SK-N-SH (cell line): Measurements from ENCODE around the gene CCNG1. TPM values are rescaled to one million over a fixed set of nuclear protein-coding genes. Genes with fewer than 3 reads are reported as not detected.
A peak's percentile ranks its signal among the peaks of the same experiment; 100 is the strongest.

ENCODE experiments used
- CTCF ChIA-PET: fragments of 300-600, 350-600 bp; formaldehyde crosslinking; extraction: SDS; loops from one replicate; lab custom pipeline; 2021; lab: Yijun Ruan, JAX
- POLR2A ChIA-PET: fragments of 350-600 bp; sonication (Branson Sonifier 250); formaldehyde crosslinking; extraction: SDS; loops from one replicate; lab custom pipeline; 2020; ENCODE audit warnings: antibody characterized with exemption, inconsistent platforms; lab: Yijun Ruan, JAX
- DNase-seq: peaks from one replicate; pipeline ENCODE4 v3.0.0; 2012
- H2AFZ ChIP-seq: fragments of 200-600 bp; sonication (generic); 2 replicates; pipeline ENCODE4 v1.8.1; 2016; ENCODE audit warnings: antibody characterized with exemption, mild to moderate bottlenecking, low read depth
- H3F3A ChIP-seq: fragments of 200-600 bp; sonication (generic); replicated peaks from 2 replicates; pipeline ENCODE3; 2016; ENCODE audit warnings: antibody characterized with exemption, mild to moderate bottlenecking; ENCODE audit not compliant: insufficient read depth
- H3K27ac ChIP-seq, 2 experiments: fragments of 200-500 bp in 1 of 2; fragments of 200-600 bp in 1 of 2; sonication (Bioruptor generic) in 1 of 2; sonication (generic), shearing (Covaris generic) in 1 of 2; 2 replicates each; pipeline versions ENCODE4 v1.5.1 to v1.6.1; 2014 to 2016; ENCODE audit warnings: low read depth in 2 of 2, inconsistent platforms in 1 of 2, low read length in 1 of 2, mild to moderate bottlenecking in 1 of 2, mixed read lengths in 1 of 2
- H3K27me3 ChIP-seq: fragments of 200-600 bp; sonication (generic), shearing (Covaris generic); 2 replicates; pipeline ENCODE4 v1.6.1; 2016; ENCODE audit warnings: mixed run types; ENCODE audit not compliant: insufficient read depth
- H3K36me3 ChIP-seq, 2 experiments: fragments of 200-500 bp in 1 of 2; fragments of 200-600 bp in 1 of 2; sonication (Bioruptor generic) in 1 of 2; sonication (generic) in 1 of 2; replicated peaks in 1 of 2; 2 replicates each; pipeline versions ENCODE3 to v1.5.1; 2014 to 2016; ENCODE audit warnings: low read length in 1 of 2, mild to moderate bottlenecking in 1 of 2; ENCODE audit not compliant: insufficient read depth in 2 of 2, control insufficient read depth in 1 of 2
- H3K4me1 ChIP-seq, 2 experiments: fragments of 200-500 bp in 1 of 2; fragments of 200-600 bp in 1 of 2; sonication (Bioruptor generic) in 1 of 2; sonication (generic), shearing (Covaris generic) in 1 of 2; 2 replicates each; pipeline versions ENCODE4 v1.5.1 to v1.6.1; 2014 to 2016; ENCODE audit warnings: low read depth in 1 of 2, low read length in 1 of 2, mixed run types in 1 of 2; ENCODE audit not compliant: insufficient read depth in 2 of 2, control insufficient read depth in 1 of 2
- H3K4me2 ChIP-seq: fragments of 200-600 bp; sonication (generic), shearing (Covaris generic); 2 replicates; pipeline ENCODE4 v1.6.1; 2017; ENCODE audit warnings: mixed run types
- H3K4me3 ChIP-seq, 2 experiments: fragments of 200-500 bp in 1 of 2; fragments of 200-600 bp in 1 of 2; sonication (Bioruptor generic) in 1 of 2; sonication (generic), shearing (Covaris generic) in 1 of 2; 2 replicates each; pipeline versions ENCODE4 v1.5.1 to v1.8.1; 2014 to 2016; ENCODE audit warnings: low read depth in 2 of 2, inconsistent platforms in 1 of 2, low read length in 1 of 2, mild to moderate bottlenecking in 1 of 2, mixed read lengths in 1 of 2, moderate library complexity in 1 of 2
- H3K79me2 ChIP-seq: fragments of 200-600 bp; sonication (generic); 2 replicates; pipeline ENCODE4 v1.8.1; 2017; ENCODE audit warnings: mild to moderate bottlenecking; ENCODE audit not compliant: insufficient read depth
- H3K9ac ChIP-seq: fragments of 200-600 bp; sonication (generic); 2 replicates; pipeline ENCODE4 v1.6.1; 2017; ENCODE audit warnings: mixed run types
- H3K9me2 ChIP-seq: fragments of 200-600 bp; sonication (generic); 2 replicates; pipeline ENCODE4 v1.6.1; 2017; ENCODE audit warnings: mixed run types
- H3K9me3 ChIP-seq: fragments of 200-600 bp; sonication (generic); 2 replicates; pipeline ENCODE4 v1.6.1; 2017; ENCODE audit warnings: mixed run types, mild to moderate bottlenecking, moderate library complexity
- H4K20me1 ChIP-seq: fragments of 200-600 bp; sonication (generic); 2 replicates; pipeline ENCODE4 v1.6.1; 2017; ENCODE audit warnings: mild to moderate bottlenecking, mixed run types; ENCODE audit not compliant: insufficient read depth
- CHD2 ChIP-seq: fragments of 150-350 bp; IDR thresholded peaks from 2 replicates; pipeline ENCODE4 v1.6.1; 2018; ENCODE audit warnings: low read length; ENCODE audit not compliant: partially characterized antibody
- CTCF ChIP-seq: fragments of 200-600 bp; sonication (generic); IDR thresholded peaks from 2 replicates; pipeline ENCODE4 v1.6.1; 2017; ENCODE audit warnings: antibody characterized with exemption, mild to moderate bottlenecking, moderate library complexity
- ELF1 ChIP-seq: IDR thresholded peaks from 2 replicates; pipeline ENCODE4 v1.4.0; 2012
- EP300 ChIP-seq, 2 experiments: IDR thresholded peaks; 2 replicates each; pipeline versions ENCODE4 v1.4.0 to v1.6.1; 2012; ENCODE audit warnings: borderline replicate concordance in 1 of 2, low read depth in 1 of 2, low read length in 1 of 2
- FOXJ3 ChIP-seq: sonication (generic); formaldehyde crosslinking; IDR thresholded peaks from 2 replicates; pipeline ENCODE4 v1.5.1; 2020; ENCODE audit warnings: mild to moderate bottlenecking, missing genetic modification reagents
- IRF3 ChIP-seq: fragments of 150-350 bp; IDR thresholded peaks from 2 replicates; pipeline ENCODE4 v1.6.1; 2016; ENCODE audit warnings: mild to moderate bottlenecking, low read depth, low read length
- MAX ChIP-seq: IDR thresholded peaks from 2 replicates; pipeline ENCODE4 v1.4.0; 2012; ENCODE audit warnings: low read depth
- MXI1 ChIP-seq: IDR thresholded peaks from 2 replicates; pipeline ENCODE4 v1.6.1; 2012; ENCODE audit warnings: mild to moderate bottlenecking, low read depth, low read length, improper control_type of control experiment
- PBX3 ChIP-seq: IDR thresholded peaks from 2 replicates; pipeline ENCODE4; 2012
- POLR2AphosphoS5 ChIP-seq: IDR thresholded peaks from 2 replicates; pipeline ENCODE4 v1.6.1; 2012; ENCODE audit warnings: low read depth, low read length
- RAD21 ChIP-seq: IDR thresholded peaks from 2 replicates; pipeline ENCODE4 v1.6.1; 2012; ENCODE audit warnings: mild to moderate bottlenecking, low read length
- RCOR1 ChIP-seq: fragments of 150-350 bp; IDR thresholded peaks from 2 replicates; pipeline ENCODE4 v1.6.1; 2017; ENCODE audit warnings: antibody characterized with exemption, low read length
- REST ChIP-seq: IDR thresholded peaks from 2 replicates; pipeline ENCODE4 v1.6.1; 2012; ENCODE audit warnings: mild to moderate bottlenecking, low read depth, low read length, moderate library complexity
- RFX5 ChIP-seq: IDR thresholded peaks from 2 replicates; pipeline ENCODE4 v1.6.1; 2012; ENCODE audit warnings: mild to moderate bottlenecking, improper control_type of control experiment, low read length
- RXRA ChIP-seq: IDR thresholded peaks from 2 replicates; pipeline ENCODE4 v1.4.0; 2012; ENCODE audit warnings: low read depth, mild to moderate bottlenecking, borderline replicate concordance
- SIN3A ChIP-seq: IDR thresholded peaks from 2 replicates; pipeline ENCODE4 v1.6.1; 2012; ENCODE audit warnings: low read depth, mild to moderate bottlenecking, low read length, moderate library complexity, borderline replicate concordance
- SMC3 ChIP-seq: IDR thresholded peaks from 2 replicates; pipeline ENCODE4 v1.6.1; 2012; ENCODE audit warnings: low read depth, low read length, improper control_type of control experiment
- TAF1 ChIP-seq: IDR thresholded peaks from 2 replicates; pipeline ENCODE4 v1.6.1; 2012; ENCODE audit warnings: low read depth, mild to moderate bottlenecking, low read length, moderate library complexity, borderline replicate concordance
- TCF12 ChIP-seq: IDR thresholded peaks from 2 replicates; pipeline ENCODE4 v1.4.0; 2012
- YY1 ChIP-seq: IDR thresholded peaks from 2 replicates; pipeline ENCODE4 v1.4.0; 2012; ENCODE audit warnings: low read depth, mild to moderate bottlenecking
- ZBTB33 ChIP-seq: IDR thresholded peaks from 2 replicates; pipeline ENCODE4 v1.4.0; 2012; ENCODE audit warnings: low read depth, borderline replicate concordance
- WGBS: methylation state at CpG from one replicate; pipeline ENCODE4 v1.1.6; 2017; ENCODE audit warnings: low lambda C conversion rate; 5-methylcytosine and 5-hydroxymethylcytosine counted together
- polyA plus RNA-seq, 3 experiments: library from polyadenylated mRNA; depleted of rRNA; stranded (reverse); fragments of >200 nt; gene quantifications; 2 replicates each; pipeline ENCODE4 v1.2.3, GENCODE V29; 2012

Gene CCNG1
- 49.0 and 62.0 TPM in 2 replicates for polyA plus RNA-seq (2012; rRNA removed)
- polyA plus RNA-seq (2012; cell fraction: cytosol; rRNA removed) = 83.5 and 112 TPM in 2 replicates
- 38.1 and 75.6 TPM in 2 replicates for polyA plus RNA-seq (2012; cell fraction: nucleus; rRNA removed)

GRCh38 chr5:163437309-163438182, at the start of gene CCNG1:
Gene CCNG1 (plus strand): TSS chr5:163437595. CDS start chr5:163439257, 1,662 bp downstream.
- peak; percentile 93 for DNase-seq
- Histone ChIP-seq H3K4me1 (peaks cover 12 to 24% of the 10 kb centered on the region in 2 experiments; a peak in 3 of 4 replicates), H3K79me2 (peaks cover 52% of the 10 kb centered on the region), H3K27ac (peak within 1 kb of the TSS; percentile 76 to 95), H3K4me3 (peak within 1 kb of the TSS; percentile 91 to 98), H2AFZ (peak within 1 kb of the TSS; percentile 92), H3K9me3 (no peaks in the 10 kb centered on the region), H3K9me2 (no peaks in the 10 kb centered on the region), H4K20me1 (peaks cover 32% of the 10 kb centered on the region), H3K4me2 (peak within 1 kb of the TSS; percentile 91), H3K36me3 (peaks cover 33 to 35% of the 10 kb centered on the region in 2 experiments), H3F3A (peaks cover 9% of the 10 kb centered on the region), H3K27me3 (no peaks in the 10 kb centered on the region), H3K9ac (peak within 1 kb of the TSS; percentile 97)
- CTCF ChIA-PET = interaction anchor here (0.6 to 1.0 kb wide), 2 partner anchors 29 to 1469 kb away, joined by 3 read pairs; no protein-coding TSS in a partner anchor
- under 1% methylated on average over 34 of the region's 51 CpGs for WGBS
- POLR2A ChIA-PET = interaction anchor here (1.2 to 1.5 kb wide), 2 partner anchors 22 to 68 kb away, joined by 3 to 25 read pairs; partner anchors contain the start of genes HMMR, MAT2B and NUDCD2
- TF ChIP-seq YY1 (no peak), IRF3 (peak; percentile 75), SIN3A (peak; percentile 42; the same call in 1 of the 2 replicates), ELF1 (peak; percentile 76), ZBTB33 (peak; percentile 80; the same call in 1 of the 2 replicates), CHD2 (peak; percentile 98), TAF1 (peak; percentile 96), POLR2AphosphoS5 (peak; percentile 98), MXI1 (peak; percentile 51; the same call in 1 of the 2 replicates), MAX (0 out of 2 replicates have a peak, but pooled peaks have one; percentile 29), RAD21 (no peak), EP300 (IDR thresholded peaks at IDR 0.05; ENCODE audit: borderline replicate concordance in 1 of 2, low read depth in 1 of 2, low read length in 1 of 2) (no peak), PBX3 (peak; percentile 99), REST (0 out of 2 replicates have a peak, but pooled peaks have one; percentile 20), RFX5 (peak; percentile 69; the same call in 1 of the 2 replicates), FOXJ3 (CRISPR knock-in tag) (no peak), RXRA (no peak), RCOR1 (0 out of 2 replicates have a peak, but pooled peaks have one; percentile 8), SMC3 (no peak), TCF12 (no peak), CTCF (no peak)
